HCT116 (cell line): Measurements from ENCODE around the gene MUSTN1.

Experiments used
- CEBPB ChIP-seq: IDR thresholded peaks from 2 replicates; pipeline ENCODE4 v1.6.1; 2012; ENCODE audit warnings: low read depth
- CTCF ChIP-seq, 3 experiments: fragments of 200-600 bp in 1 of 3; sonication (generic) in 1 of 3; IDR thresholded peaks in 2 of 3; conservative IDR thresholded peaks in 1 of 3; 2 replicates each; pipeline ENCODE4 v1.5.1; 2012 to 2017; ENCODE audit warnings: low read depth in 2 of 3, low read length in 2 of 3, antibody characterized with exemption in 1 of 3, borderline replicate concordance in 1 of 3, control low read depth in 1 of 3, mild to moderate bottlenecking in 1 of 3, mixed read lengths in 1 of 3, mixed run types in 1 of 3, moderate library complexity in 1 of 3; ENCODE audit not compliant: insufficient read depth in 1 of 3
- EZH2 ChIP-seq: fragments of 200-600 bp; sonication (generic); IDR thresholded peaks from 2 replicates; pipeline ENCODE4 v1.6.1; 2017; ENCODE audit warnings: antibody characterized with exemption, mixed run types
- EZH2phosphoT487 ChIP-seq: fragments of 200-600 bp; IDR thresholded peaks from 2 replicates; pipeline ENCODE4 v1.6.1; 2018; ENCODE audit warnings: antibody characterized with exemption, borderline replicate concordance
- MAX ChIP-seq: IDR thresholded peaks from 2 replicates; pipeline ENCODE4 v1.6.1; 2012
- POLR2A ChIP-seq: IDR thresholded peaks from 2 replicates; pipeline ENCODE4 v1.7.0; 2011; ENCODE audit warnings: borderline replicate concordance; ENCODE audit not compliant: insufficient read depth, insufficient read length; ENCODE audit errors: extremely low read depth
- RAD21 ChIP-seq: IDR thresholded peaks from 2 replicates; pipeline ENCODE4 v1.6.1; 2012; ENCODE audit warnings: low read depth, mild to moderate bottlenecking
- SP1 ChIP-seq: IDR thresholded peaks from 2 replicates; pipeline ENCODE4 v1.6.1; 2012; ENCODE audit warnings: low read depth
- ZNF274 ChIP-seq: fragments of 200-500 bp; sonication (Bioruptor generic); IDR thresholded peaks from 2 replicates; pipeline ENCODE4 v1.6.1; 2014; ENCODE audit warnings: mild to moderate bottlenecking, low read depth, low read length, inconsistent platforms

GRCh38 chr3:52809149-52809548, 25.7 kb downstream of the MUSTN1 start:
- TF ChIP-seq CTCF (IDR thresholded peaks at IDR 0.05 in 2 of 3, conservative IDR thresholded peaks at IDR 0.05 in 1 of 3; ENCODE audit: borderline replicate concordance in 1 of 3, insufficient read depth in 1 of 3, low read depth in 2 of 3, low read length in 2 of 3) (no peak), SP1 (no peak), EZH2 (no peak), MAX (no peak), EZH2phosphoT487 (no peak), CEBPB (no peak), ZNF274 (no peak), POLR2A (no peak), RAD21 (no peak)
